Skin of body (tissue), 2 donors: ENCODE results near the gene IQCN. TPM values are rescaled to one million over a fixed set of nuclear protein-coding genes. Genes with fewer than 3 reads are reported as not detected.

Source experiments
- DNase-seq: peaks from one replicate; lab custom pipeline; 2025; lab: John Stamatoyannopoulos, UW
- total RNA-seq: library from RNA; depleted of rRNA; stranded (reverse); fragments of >200 nt; gene quantifications from one replicate; pipeline ENCODE4 v1.2.3, GENCODE V29; 2014

IQCN gene
- total RNA-seq, 1 donor from 2014 or later = 0.99 TPM

DNA sequence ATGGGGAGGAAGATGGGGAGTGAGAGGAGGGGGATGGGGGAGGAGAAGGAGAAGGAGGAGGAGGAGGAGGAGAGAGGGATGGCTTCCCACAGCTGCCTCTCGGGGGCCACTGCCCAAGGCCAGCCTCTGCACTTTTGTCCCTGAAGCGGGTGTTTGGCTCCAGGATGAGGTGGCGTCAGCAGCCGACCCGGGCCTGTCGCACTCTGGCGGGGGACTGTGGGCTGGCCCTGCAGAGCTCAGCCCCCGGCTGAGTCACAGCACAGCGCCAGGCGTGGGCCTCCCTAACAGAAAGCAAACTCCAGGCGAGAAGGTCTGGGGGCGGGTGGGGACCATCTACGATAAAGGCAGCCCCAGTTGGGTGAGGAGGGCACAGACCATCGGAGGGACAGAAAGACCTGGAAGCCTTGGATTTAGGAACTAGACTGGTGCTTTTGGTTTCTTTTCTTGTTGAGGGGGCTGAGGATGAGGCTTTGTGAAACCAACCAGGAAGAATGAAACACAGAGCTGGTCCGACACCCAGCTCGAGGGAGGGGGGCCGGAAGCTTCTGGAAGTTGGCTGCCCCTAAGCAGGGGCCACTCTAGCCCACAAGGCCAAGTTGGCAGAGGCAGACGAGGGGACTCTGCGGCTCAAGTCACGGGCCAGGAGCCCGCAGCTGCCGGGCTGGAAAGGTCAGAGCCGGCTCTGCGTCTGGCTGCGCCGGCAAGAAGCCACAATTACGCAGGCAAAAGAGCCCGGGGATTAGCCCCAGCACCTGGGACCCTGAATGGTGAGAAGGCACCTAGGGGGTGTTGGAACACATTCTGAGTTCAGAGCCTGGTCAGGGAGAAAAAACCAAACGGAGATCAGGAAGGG is 30.4 kb upstream of the IQCN start:
- DNase-seq = peak; percentile 83

DNA sequence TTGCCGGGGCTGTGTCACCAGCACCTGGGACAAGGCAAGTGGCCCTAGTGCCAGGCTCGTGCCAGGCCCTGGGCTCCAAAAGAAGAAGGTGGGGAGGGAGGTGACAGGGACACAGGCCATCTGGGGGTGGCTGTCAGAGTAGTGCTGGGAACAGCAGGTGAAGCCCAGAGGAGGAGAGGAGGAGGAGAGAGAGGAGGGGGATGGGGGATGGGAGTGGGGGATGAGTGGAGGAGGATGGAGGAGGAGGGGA is 29.9 kb upstream of the IQCN start:
- no peak for DNase-seq

DNA sequence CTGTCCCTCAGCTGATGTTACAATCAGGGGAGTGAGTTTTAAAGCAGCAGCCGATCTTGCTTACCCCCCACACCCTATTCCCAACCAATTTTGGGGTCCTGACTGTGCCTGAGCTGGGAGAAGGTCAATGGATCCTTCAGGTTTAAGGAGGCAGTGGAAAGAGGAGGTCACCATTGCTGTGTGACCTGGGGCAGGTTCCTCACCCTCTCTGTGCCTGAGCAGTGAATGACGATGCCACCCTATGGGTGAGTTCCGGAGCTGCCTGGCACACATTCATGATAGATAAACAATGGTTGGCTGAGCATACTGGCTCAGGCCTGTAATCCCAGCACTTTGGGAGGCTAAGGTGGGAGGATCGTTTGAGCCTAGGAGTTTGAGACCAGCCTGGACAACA is 27.5 kb upstream of the IQCN start:
- no peak for DNase-seq

DNA sequence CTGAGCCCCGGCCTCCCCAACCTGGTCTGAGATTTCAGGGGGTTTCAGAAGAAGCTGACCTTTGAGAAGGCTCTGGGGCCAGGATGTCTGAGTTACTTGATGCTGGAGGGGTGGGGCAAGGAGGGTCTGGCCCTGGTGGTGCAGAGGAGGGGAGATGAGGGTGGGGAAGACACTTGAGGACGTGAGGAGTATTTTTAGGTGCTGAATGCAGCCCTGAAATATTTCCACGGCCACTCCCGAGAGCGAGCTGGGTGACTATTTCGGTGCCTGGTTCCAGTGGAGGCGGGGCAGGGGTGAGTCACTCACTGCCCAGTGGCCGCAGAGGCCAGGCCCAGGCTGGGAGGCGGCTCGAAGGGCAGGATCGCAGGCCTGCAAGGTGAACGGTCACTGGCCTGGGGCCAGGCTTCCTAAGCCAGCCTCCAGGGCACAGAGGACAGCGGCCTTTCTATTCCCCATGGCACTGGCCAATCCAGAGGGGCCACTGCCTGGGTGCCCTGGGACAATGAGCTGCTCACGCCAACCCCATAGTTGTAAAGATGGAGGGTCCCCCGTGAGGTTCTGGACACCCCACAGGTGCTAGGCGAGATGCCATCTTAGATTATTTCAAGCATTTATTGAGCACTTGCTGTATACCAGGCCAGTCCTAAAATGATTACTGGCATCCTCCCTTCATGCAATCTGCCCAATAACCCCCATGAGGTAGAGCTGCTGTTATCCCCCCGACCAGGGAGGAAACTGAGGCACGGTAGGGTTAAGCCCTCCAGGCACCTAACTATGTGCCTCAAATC is 26.9 kb upstream of the IQCN start:
- DNase-seq = no peak

DNA sequence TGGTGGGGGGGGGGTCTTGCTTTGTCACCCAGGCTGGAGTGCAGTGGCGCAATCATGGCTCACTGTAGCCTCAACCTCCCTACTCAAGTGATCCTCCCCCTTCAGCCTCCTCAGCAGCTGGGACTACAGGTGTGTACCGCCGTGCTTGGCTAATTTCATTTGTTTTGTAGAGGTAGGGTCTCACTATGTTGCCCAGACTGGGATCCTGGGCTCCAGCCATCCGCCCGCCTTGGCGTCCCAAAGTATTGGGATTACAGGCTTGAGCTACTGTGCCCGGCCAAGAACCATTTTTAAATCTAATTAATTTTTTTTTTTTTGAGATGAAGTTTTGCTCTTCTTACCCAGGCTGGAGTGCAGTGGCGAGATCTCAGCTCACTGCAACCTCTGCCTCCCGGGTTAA is 25.4 kb upstream of the IQCN start:
- no peak for DNase-seq

DNA sequence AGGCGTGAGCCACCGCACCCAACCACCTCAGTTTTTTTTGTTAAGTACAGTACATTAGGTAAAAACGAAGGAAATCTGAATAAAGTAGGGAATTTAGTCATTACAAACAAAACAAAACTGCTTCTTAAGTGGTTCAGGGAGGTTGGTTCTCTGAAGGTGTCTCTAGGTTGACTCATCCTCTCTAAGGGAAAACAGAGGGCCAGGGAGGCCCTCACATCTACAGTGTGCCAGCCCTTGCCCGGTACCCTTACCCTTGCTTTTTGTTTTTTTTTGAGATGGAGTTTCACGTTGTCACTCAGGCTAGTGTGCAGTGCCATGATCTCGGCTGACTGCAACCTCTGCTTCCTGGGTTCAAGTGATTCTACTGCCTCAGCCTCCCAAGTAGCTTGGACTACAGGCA is 24.3 kb upstream of the IQCN start:
- no peak for DNase-seq

DNA sequence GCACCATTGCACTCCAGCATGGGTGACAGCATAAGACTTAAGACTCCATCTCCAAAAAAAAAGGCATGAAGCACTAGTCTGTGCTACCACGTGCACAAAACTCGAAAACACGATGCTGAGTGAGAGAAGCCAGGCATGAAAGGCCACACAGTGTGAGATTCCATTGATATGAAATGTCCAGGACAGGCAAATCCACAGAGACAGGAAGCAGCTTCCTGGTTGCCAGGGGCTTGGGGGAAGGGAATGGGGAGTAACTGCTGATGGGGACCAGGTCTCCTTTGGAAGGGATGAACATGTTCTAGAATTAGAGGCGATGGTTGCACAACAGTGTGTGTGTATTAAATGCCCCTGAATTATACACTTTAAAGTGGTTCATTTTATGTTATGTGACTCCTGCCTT is 23.1 kb upstream of the IQCN start:
- no peak for DNase-seq

DNA sequence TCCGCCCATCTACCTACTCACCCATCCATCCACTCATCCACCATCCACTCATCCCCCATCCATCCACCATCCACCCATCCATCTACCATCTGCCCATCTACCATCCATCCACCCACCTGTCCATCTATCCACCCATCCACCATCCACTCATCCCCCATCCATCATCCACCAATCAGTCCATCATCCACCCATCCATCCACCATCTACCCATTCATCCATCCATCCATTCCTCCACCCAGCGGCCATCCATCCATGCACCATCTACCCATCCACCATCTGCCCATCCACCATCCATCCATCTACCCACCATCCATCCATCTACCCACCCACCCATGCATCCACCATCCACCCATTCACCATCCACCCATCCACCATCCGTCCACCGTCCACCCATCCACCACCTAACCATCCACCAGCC is 20.8 kb upstream of the IQCN start:
- no peak for DNase-seq

DNA sequence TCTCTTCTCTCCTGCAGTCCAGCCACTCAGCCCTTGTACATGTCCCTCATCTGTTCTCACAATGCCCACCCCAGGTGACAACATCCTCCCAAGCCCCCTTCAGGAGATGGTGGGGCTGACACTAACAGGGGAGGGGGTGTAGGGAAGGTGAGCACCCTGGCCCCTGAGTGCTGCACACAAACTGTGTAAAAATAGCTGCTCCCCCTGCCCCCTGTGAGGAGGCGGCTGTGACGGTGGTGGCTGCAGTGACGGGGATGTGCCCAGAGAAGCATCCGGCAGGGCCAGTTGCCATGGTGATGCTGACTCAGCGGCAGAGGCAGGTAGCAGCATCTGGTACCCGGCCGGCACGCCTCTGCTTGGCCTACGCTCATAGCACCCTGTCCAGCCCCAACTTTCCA is 20.2 kb upstream of the IQCN start:
- DNase-seq = no peak

DNA sequence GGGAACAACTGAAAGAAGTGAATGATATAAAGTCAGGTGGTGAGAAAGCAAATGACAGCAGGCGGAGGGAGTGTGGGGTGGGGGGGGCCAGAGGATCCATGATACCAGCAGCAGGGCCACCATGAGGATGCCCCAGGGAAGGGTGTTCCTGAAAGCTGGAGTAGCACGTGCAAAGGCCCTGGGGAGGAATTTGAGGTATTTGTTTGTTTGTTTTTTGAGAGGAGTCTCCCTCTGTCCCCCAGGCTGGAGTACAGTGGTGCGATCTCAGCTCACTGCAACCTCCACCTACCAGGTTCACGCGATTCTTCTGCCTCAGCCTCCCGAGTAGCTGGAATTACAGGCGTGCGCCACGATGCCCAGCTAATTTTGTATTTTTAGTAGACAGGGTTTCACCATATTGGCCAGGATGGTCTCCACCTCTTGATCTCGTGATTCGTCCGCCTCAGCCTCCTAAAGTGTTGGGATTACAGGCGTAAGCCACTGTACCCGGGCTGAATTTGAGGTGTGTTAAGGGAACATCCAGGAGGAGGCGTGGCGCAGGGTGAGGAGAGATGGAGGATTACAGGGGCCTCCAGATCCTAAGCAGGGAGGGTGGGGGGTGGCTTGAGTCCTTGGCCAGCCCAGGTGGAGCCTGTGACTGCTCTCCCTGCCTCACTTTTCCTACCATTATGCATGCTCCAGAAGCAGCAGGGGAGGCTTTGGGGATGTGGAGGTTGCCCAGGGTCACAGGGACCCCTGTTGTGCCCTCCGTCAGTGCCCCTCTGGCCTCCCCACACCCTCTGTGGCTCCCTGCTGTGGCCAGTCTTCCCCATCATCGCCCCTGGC is 19.6 kb upstream of the IQCN start:
- no peak for DNase-seq

DNA sequence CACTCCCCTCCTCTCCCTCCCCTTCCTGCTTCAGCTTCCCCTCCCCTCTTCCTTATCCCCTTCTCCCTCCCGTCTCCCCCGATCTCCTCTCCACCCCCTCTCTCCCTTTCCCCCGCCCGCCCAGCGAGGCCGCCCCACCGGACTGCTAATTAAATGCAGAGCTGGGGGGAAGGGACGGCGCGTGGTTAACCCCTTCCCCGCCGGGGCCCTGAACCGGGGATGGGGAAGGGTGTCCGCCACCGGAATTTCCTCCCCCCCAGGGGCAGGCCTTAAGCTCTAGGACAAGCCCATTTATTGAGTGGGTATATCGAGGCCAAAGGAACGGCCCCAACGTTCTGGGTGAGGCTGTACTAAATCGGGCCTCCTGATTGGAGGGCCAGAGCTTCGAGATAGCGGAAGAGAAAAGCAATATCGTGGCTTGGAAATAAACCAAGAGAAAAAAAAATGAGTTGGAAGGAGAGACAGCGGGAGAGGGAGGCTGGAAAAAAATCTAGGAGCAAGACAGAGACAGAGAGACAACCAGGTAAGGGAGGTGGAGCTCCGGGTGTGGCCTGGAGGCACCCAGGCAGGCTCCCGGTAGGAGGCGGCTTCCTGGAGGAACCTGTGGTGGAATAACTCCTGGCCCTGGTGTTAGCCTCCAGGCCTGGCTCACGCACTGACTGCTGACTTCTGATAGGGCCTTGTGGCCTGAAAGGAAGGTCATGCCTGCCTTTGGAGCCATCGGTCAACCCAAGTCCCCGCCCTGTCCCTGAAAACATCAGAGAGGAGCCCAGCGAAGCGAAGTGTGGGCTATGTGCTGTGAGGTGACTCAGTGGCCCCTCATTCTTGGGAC is 18.8 kb upstream of the IQCN start:
- DNase-seq = peak; percentile 85

DNA sequence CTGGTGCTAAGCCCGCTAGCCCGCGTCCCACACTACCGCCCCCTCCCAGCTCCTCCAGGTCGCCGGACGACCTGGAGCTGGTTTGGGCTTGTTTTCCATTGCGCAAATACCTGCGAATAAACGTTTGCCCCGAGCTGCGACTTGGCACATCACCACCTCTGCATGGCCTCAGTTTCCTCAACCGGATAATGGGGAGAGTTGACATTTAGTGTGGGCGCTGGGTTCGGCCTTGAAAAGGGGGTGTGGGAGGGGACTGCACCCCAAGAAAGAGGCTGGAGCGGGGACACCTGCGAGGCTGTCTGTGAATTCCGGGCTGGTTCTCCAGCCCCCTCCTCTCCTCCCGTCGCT is 18.2 kb upstream of the IQCN start:
- no peak for DNase-seq

DNA sequence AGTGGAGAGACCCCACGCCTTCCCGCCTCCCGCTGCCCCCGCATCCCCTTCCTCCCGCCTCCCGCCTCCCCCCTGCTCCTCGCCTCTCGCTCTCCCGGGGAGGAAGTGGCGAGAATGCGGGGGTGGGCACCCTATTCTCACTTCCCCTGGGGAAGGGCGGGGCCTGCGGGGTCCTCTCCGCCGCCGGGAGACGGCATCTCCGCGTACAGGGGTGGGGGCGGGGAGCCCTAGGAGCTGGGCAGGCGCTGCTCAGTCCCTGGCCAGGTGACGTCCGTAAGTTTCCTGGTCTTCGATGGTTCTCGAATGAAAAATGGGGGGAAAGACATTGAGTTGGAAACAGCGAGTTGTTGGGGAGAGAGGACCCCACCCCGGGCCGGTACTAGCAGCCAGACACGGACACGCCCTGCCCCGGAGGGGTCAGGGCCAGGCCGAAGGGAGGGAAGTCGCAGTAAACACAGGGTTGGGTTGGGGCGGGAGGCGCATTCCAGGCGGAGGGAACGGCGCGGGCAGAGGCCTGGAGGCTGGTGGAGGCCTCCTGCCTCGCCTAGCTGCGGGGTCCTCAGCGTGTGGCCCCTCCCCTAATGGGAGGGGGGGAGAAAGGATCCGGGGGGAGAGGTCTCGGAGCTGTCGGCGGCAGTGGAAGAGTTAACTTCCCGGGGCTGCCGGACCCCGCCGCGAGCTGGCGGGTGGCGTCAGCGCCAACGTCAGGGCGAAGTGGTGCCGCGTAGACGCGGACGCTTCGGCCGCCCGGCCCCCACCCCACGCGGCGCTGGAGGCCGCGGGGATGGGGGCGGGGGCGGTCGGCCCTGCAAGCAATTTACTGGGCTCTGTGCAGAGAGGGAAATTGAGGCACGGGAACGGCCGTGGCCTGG is 17.6 kb upstream of the IQCN start:
- peak; percentile 92 for DNase-seq

DNA sequence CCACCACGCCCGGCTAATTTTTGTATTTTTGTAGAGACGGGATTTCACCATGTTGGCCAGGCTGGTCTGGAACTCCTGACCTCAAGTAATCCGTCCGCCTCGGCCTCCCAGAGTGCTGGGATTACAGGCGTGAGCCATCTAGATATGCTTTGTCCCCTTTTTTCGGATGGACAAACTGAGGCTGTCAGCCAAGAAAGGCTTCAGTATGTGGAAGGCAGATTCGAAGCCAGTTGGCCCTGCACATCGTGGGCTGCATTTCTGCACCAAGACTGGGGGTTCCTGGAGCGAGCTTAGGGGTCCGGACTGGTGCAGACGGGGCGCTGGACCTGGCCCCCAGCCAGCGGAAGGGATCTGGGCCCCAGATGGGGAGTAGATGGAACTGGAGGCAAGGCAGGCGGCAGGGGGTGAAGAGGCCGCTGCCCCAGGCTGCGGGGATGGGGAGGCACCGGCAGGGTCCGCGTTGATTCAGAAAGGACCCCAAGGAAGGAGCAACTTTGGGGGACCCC is 16.8 kb upstream of the IQCN start:
- no peak for DNase-seq

DNA sequence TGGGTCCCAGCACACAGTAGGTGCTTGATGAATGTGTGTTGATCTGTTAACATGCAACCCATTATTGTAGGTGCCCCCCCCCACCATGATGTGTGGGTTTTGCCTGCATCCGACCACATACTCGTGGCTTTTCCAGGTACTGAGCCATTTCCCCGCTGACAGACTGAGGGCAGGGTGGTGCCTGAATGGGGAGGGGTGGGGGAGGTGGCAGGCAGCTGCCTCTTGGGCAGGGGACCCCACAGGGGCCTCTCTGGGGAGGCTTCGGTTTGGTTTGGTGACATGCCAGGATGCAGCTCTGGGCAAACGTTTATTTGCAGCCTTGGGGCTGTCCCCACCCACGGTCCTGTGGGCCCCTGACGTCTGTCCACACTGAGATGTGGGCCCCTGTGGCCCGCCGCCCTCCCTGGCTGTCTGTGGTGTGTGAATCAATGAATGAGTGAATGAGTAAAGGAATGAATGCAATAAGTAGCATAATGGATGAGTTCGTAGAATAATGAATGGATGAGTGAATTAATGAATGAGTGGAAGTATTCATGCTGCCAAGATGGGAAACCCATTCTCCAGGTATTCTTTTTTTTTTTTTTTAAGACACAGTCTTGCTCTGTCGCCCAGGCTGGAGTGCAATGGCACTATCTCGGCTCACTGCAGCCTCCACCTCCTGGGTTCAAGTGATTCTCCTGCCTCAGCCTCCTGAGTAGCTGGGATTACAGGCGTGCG is 16.2 kb upstream of the IQCN start:
- no peak for DNase-seq

DNA sequence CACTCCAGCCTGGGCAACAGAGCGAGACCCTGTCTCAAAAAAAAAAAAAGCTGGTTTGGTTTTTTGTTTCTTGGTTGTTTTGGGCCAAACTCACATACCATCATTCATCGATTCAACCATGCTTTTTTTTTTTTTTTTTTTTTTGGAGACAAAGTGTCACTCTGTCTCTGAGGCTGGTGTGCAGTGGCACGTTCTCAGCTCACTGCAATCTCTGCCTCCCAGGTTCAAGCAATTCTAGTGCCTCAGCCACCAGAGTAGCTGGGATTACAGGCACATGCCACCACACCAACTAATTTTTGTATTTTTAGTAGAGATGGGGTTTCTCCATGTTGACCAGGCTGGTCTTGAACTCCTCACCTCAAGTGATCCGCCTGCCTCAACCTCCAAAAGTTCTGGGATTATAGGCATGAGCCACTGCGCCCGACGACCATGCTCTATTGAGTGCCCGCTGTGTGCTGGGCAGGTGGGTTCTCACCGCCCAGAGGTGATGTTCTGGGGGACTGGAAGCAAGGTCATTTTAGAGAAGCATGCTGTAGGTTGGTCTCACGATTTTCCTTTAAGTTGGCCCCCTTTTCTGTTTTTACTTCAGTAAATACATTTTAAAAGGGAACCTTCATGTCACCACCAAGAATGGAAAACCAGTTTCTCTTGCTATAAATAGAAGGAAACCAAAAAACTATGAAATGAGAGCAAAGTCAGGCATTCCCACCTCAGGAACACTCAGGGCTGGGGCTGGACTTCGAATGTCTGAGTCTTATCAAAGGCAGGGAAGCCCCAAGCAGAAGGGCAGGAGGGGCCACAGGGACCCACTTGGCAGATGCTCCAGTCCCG is 15.4 kb upstream of the IQCN start:
- DNase-seq = no peak

DNA sequence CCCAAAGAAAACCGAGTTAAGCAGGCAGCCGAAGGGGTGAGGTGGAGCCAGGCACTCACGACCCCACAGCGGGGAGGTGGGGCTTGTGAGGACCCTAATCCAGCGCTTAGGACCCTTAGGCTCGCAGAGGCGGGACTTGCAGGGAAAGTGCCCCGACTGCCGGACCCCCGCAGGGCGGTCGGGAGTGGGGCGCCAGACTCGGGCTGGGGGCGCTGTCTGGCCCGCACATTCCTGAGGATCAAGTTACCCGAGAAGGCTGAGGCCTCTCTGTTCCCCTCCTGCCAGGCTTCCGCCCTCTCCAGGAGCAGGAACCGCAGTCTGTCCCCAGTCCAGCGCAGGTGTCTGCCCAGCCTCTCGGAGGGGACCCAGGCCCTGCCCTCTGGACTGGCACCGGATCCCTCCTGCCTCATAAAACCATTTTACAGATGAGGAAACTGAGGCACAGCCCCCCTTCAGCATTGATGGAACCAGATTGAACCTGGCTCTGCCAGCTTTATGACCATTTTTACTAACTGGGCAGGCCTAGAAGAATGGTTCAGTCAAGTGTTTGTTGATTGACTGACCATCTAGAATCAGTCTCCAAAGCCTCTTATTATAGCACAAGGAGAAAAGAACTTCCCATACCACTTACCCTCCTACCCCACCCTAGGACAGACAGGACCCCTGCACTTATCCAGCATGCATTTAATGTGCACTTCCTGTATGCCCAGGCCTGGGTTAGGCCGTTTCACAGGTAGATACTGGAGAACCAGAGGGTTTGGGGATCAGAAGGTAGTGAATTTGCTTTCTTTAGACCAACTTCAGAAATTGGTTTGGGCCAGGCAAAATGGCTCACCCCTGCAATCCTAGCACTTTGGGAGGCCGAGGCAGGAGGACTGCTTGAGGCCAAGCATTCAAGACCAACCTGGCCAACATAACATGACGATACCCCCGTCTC is 13.9 kb upstream of the IQCN start:
- DNase-seq = peak; percentile 13
